MCF 10A (cell line): ENCODE data around the gene KCNC3. TPM values are rescaled to one million over a fixed set of nuclear protein-coding genes. Genes with fewer than 3 reads are reported as not detected.
A peak's percentile ranks its signal among the peaks of the same experiment; 100 is the strongest.

Experiments
- BruUV-seq: library from RNA; stranded (reverse); fragments of 400-500 nt; replicated peaks from 2 replicates; lab custom pipeline; 2021; lab: Mats Ljungman, UMichigan
- CTCF ChIA-PET: fragments of 300-600 bp; sonication (Branson Sonifier 250); formaldehyde crosslinking; extraction: SDS; loops from one replicate; lab custom pipeline; 2021; ENCODE audit warnings: antibody characterized with exemption, inconsistent platforms; lab: Yijun Ruan, JAX
- POLR2A ChIA-PET: fragments of 300-600, 350-650 bp; sonication (Branson Sonifier 250); formaldehyde crosslinking; extraction: SDS; loops from one replicate; lab custom pipeline; 2020; ENCODE audit warnings: antibody characterized with exemption, inconsistent platforms; lab: Yijun Ruan, JAX
- DNase-seq: peaks from one replicate; pipeline ENCODE4 v3.0.0-alpha.2; 2018; ENCODE audit not compliant: unreplicated experiment
- H3K27ac Mint-ChIP-seq: one replicate; pipeline ENCODE4 v1.8.0; 2022; ENCODE audit warnings: mild to moderate bottlenecking, low read depth, mixed read lengths; ENCODE audit not compliant: unreplicated experiment
- H3K27me3 Mint-ChIP-seq: one replicate; pipeline ENCODE4 v1.8.0; 2022; ENCODE audit warnings: mixed read lengths; ENCODE audit not compliant: insufficient read depth, unreplicated experiment
- H3K36me3 Mint-ChIP-seq: one replicate; pipeline ENCODE4 v1.8.0; 2022; ENCODE audit warnings: mild to moderate bottlenecking, moderate library complexity, mixed read lengths; ENCODE audit not compliant: insufficient read depth, unreplicated experiment
- H3K4me1 Mint-ChIP-seq: one replicate; pipeline ENCODE4 v1.8.0; 2022; ENCODE audit warnings: mixed read lengths; ENCODE audit not compliant: insufficient read depth, unreplicated experiment
- H3K4me3 Mint-ChIP-seq: one replicate; pipeline ENCODE4 v1.8.0; 2022; ENCODE audit warnings: mild to moderate bottlenecking, moderate library complexity, mixed read lengths; ENCODE audit not compliant: unreplicated experiment
- H3K9me3 Mint-ChIP-seq: one replicate; pipeline ENCODE4 v1.8.0; 2022; ENCODE audit warnings: mixed read lengths; ENCODE audit not compliant: unreplicated experiment
- intact Hi-C: fragments of 100-400 bp; cut with micrococcal nuclease; formaldehyde crosslinking; loops from 2 replicates; pipeline ENCODE4 v1.14.1; 2022
- total RNA-seq: library from RNA; stranded (reverse); gene quantifications from 2 replicates; pipeline ENCODE4 v1.2.3, GENCODE V29; 2022
- TF ChIP-seq, protein P1 (sequence below): fragments of 200-600 bp; IDR thresholded peaks from one replicate; pipeline ENCODE4 v1.8.0; 2022; ENCODE audit warnings: antibody characterized with exemption, mild to moderate bottlenecking; ENCODE audit not compliant: unreplicated experiment

Gene KCNC3
- total RNA-seq, 1 experiment from 2014 or later: not detected

DNA sequence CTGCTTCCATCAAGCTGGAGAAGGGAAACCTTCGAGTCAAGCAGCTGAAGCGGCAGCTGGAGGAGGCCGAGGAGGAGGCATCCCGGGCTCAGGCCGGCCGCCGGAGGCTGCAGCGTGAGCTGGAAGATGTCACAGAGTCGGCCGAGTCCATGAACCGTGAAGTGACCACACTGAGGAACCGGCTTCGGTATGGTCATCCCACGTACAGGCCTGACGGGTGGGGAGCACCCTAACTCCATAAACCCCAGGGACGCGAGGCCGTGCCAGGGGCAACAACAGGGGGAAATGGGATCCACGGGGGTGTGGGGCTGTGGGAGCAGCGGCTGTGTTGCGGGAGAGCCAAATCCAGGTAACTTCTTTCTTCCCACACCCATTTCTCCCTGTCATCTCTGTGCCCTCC lies 20.2 kb downstream of the KCNC3 start:
- DNase-seq: no peak
- TF ChIP-seq, protein P1, sequence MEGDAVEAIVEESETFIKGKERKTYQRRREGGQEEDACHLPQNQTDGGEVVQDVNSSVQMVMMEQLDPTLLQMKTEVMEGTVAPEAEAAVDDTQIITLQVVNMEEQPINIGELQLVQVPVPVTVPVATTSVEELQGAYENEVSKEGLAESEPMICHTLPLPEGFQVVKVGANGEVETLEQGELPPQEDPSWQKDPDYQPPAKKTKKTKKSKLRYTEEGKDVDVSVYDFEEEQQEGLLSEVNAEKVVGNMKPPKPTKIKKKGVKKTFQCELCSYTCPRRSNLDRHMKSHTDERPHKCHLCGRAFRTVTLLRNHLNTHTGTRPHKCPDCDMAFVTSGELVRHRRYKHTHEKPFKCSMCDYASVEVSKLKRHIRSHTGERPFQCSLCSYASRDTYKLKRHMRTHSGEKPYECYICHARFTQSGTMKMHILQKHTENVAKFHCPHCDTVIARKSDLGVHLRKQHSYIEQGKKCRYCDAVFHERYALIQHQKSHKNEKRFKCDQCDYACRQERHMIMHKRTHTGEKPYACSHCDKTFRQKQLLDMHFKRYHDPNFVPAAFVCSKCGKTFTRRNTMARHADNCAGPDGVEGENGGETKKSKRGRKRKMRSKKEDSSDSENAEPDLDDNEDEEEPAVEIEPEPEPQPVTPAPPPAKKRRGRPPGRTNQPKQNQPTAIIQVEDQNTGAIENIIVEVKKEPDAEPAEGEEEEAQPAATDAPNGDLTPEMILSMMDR: no peak
- Mint-ChIP-seq H3K9me3 (no peaks in the 10 kb centered on the region), H3K4me3 (no peak overlapping the region), H3K36me3 (no peaks in the 10 kb centered on the region), H3K4me1 (no peaks in the 10 kb centered on the region), H3K27me3 (peaks cover 39% of the 10 kb centered on the region), H3K27ac (no peak overlapping the region)
- intact Hi-C loops: no loop called here
- CTCF ChIA-PET: no interaction called here
- POLR2A ChIA-PET: no interaction called here
- BruUV-seq: no TSS peak

DNA sequence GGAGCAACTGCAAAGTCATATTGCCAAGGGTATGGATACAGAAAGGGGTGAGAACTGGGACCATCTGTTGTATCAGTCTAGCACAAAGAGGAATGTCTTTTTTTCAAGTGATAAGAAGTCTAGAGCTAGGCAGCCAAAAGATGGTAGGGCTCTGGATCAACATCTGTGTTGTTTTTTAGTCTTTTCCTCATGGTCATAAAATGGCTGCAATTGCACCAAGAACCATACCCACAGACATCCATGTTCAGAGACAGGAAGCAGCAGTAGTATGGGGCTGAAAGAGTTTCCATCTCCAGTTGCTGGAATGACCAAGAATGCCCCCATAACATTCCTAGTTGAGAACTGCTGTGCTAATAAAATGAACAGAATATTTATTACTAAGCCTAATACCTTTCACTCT lies 25.6 kb downstream of the KCNC3 start:
- Mint-ChIP-seq H3K4me3 (no peak overlapping the region), H3K27me3 (peaks cover 8% of the 10 kb centered on the region), H3K27ac (no peak overlapping the region), H3K4me1 (no peaks in the 10 kb centered on the region), H3K9me3 (no peaks in the 10 kb centered on the region), H3K36me3 (no peaks in the 10 kb centered on the region)
- no peak for DNase-seq
- CTCF ChIA-PET: no interaction called here
- BruUV-seq: no TSS peak
- intact Hi-C loops: no loop called here
- TF ChIP-seq, protein P1: no peak
- POLR2A ChIA-PET: no interaction called here

DNA sequence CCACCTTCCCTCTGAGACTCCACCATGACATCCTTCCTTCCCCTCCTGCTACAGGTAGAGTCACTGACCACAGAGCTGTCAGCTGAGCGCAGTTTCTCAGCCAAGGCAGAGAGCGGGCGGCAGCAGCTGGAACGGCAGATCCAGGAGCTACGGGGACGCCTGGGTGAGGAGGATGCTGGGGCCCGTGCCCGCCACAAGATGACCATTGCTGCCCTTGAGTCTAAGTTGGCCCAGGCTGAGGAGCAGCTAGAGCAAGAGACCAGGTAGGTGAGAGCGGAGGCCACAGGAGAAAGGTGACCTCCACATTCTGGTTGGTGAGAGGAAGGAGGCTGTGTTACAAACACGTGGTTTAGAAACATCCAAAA lies 27.6 kb downstream of the KCNC3 start:
- H3K4me3 Mint-ChIP-seq: no peak overlapping the region
- H3K4me1 Mint-ChIP-seq: no peaks in the 10 kb centered on the region
- H3K27me3 Mint-ChIP-seq: no peaks in the 10 kb centered on the region
- intact Hi-C loops: loop anchor here (2.0 kb wide), 1 partner anchor 75 kb away; the partner anchor contains the start of gene NR1H2
- ChIA-PET CTCF (interaction anchor here (1.2 kb wide), 1 partner anchor 368 kb away, joined by 3 read pairs; no protein-coding TSS in a partner anchor), POLR2A (interaction anchor here (0.8 kb wide), 1 partner anchor 51 kb away, joined by 3 read pairs; no protein-coding TSS in a partner anchor)
- H3K36me3 Mint-ChIP-seq: no peaks in the 10 kb centered on the region
- TF ChIP-seq, protein P1: no peak
- no TSS peak for BruUV-seq
- no peaks in the 10 kb centered on the region for H3K9me3 Mint-ChIP-seq
- no peak overlapping the region for H3K27ac Mint-ChIP-seq
- DNase-seq: no peak

DNA sequence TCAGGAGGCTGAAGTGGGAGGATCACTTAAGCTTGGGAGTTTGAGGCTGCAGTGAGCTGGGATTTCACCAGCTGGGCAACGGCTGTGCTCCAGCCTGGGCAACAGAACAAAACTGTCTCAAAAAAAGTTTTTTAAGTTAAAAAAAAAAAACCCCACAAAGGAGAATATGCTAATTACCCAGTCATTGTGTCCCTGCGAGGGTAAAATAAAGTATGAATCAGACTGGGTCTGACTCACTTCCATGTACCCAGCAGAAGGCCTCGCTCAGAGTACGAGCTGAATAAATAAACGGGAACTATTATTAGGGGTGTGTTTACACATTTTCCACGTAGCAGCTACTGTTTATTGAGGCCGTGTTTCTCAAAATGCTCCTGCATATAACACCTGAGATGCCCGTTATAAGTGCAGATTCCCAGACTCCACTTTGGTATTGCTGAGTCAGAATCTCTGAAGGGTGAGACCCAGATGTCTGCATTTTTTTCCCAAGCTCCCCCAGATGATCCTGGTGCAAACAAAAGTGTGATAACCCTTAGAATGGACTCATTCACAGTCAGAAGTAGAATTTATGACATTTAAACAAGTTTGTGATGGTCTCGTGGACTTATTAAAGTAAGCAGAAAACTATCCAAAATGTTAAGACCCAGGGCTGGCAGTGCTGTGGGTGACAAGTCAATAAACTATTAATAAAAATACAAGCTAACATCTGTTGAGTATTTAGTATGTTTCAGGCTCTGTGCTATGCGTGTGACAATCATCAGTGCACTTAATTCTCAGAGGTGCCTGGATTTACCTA lies 28.2 kb downstream of the KCNC3 start:
- Mint-ChIP-seq H3K36me3 (no peaks in the 10 kb centered on the region), H3K4me3 (no peak overlapping the region), H3K27me3 (no peaks in the 10 kb centered on the region), H3K9me3 (no peaks in the 10 kb centered on the region), H3K27ac (no peak overlapping the region), H3K4me1 (no peaks in the 10 kb centered on the region)
- POLR2A ChIA-PET: interaction anchor here (0.5 to 0.8 kb wide), 2 partner anchors 52 to 283 kb away, joined by 3 read pairs; no protein-coding TSS in a partner anchor
- TF ChIP-seq, protein P1: no peak
- DNase-seq: peak; percentile 78
- intact Hi-C loops: loop anchor here (2.0 kb wide), 1 partner anchor 76 kb away; the partner anchor contains the start of gene NR1H2
- CTCF ChIA-PET: interaction anchor here (0.6 to 1.2 kb wide), 2 partner anchors 186 to 368 kb away, joined by 3 read pairs; no protein-coding TSS in a partner anchor
- BruUV-seq: no TSS peak
